GM12873 (cell line): ENCODE measurements around the gene TRIM59.

ENCODE experiments used
- CTCF ChIP-seq: IDR thresholded peaks from 2 replicates; pipeline ENCODE4 v1.5.1; 2012; ENCODE audit warnings: low read depth, mild to moderate bottlenecking, moderate library complexity, low read length, control low read depth; ENCODE audit not compliant: insufficient read depth; ENCODE audit errors: missing control alignments

Gene TRIM59

DNA sequence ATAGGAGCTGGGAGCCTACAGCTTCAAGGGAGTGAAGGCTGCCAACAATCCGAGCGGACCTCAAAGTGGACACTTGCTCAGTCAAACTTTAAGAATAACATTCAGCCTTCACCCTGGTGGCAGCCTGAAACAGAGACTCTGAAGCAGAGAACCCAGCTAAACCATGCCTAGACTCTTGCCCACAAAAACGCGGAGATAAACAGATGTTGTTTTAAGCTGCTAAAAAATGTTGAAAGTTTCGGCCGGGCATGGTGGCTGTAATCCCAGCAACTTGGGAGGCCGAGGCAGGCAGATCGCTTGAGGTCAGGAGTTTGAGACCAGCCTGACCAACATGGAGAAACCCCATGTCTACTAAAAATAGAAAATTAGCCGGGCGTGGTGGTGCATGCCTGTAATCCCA is 29.8 kb upstream of the TRIM59 start:
- TF ChIP-seq CTCF, result no peak

- no peak for TF ChIP-seq CTCF
Observed at GRCh38 chr3:160478338-160478737, 28.8 kb upstream of the TRIM59 start.

GRCh38 chr3:160477750-160478149 is 28.2 kb upstream of the TRIM59 start:
- no peak for TF ChIP-seq CTCF

DNA sequence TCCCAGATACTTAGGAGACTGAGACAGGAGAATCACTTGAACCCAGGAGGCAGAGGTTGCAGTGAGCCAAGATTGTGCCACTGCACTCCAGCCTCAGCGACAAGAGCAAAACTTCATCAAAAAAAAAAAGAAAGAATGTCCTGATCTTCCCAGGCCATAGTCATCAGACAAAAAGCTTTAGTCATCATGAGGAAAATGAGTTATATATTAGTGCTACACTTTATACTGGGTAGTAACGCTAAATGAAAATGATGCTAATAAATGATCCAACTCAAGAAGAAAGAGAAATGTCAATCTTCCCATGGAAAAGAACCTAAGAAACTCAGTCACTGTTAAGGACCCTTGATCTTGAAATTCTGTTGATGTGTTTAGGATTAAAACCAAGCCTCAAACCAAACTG is 26.3 kb upstream of the TRIM59 start:
- no peak for TF ChIP-seq CTCF

GRCh38 chr3:160475153-160475552 is 25.6 kb upstream of the TRIM59 start:
- no peak for TF ChIP-seq CTCF

DNA sequence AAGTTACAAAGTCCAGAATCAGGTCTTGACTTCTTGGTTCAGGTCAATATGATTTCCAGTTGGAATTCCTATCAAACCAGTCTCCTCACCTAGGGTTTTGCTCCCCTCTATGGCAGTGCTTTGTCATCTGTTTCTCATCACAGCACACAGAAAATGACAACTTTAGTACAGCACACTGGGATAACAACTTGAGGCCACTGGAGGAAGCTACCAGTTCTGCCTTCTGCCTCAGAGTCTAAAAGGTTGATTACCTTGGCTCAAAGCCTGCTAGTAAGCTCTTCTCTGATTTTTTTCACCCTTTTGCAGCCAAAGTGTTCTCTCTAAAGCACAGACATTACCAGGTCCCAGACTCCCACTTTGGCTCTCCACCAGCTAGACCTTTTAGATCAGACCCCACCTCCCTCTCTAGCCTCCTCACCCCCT is 24.8 kb upstream of the TRIM59 start:
- TF ChIP-seq CTCF, result no peak

DNA sequence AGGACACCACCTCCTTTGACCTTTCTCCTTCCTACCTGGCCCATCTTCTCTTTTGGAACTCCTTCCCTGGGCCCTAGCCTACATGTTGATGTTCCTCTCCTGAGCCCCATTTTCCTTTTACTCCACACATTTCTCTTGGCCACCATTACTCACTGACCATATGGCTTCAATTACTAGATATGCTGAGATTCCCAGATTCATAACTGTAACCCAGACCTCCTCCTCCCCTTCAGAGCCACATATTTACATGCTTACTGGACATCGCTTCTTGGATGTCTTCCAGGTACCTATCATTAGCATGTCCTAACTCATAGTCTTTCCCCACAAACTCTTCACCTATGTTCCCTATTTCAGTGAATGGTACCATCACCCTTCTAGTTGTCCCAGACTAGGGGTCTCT is 24.4 kb upstream of the TRIM59 start:
- TF ChIP-seq CTCF, result no peak
